Measurements from ENCODE around the gene SDHB. TPM values are rescaled to one million over a fixed set of nuclear protein-coding genes. Genes with fewer than 3 reads are reported as not detected.

The SDHB gene
- total and polyA plus RNA-seq, 10 donors = 49.1 to 132 (median 83.7) TPM

- Histone ChIP-seq H3K4me3 (no peak overlapping the region), H3K27ac (no peak overlapping the region), H3K4me1 (peaks cover 7 to 19% (median 12%) of the 10 kb centered on the region in 6 donors), H3K9me3 (no peaks in the 10 kb centered on the region), H3K36me3 (peaks cover 0 to 76% (median 64%) of the 10 kb centered on the region in 6 donors), H3K27me3 (replicated peaks in 1 of 7) (no peaks in the 10 kb centered on the region)
- DNase-seq = no peak
- intact Hi-C loops (cut with DNase I; ENCODE audit: low total_unique reads) = no loop called here
- WGBS, 5 donors = 85 to 95% (median 94%) methylated on average over 16 to 24 of the region's 24 CpGs
- TF ChIP-seq POLR2A (IDR thresholded peaks at IDR 0.05) (no peak), CTCF (IDR thresholded peaks at IDR 0.05 in 8 of 11, conservative IDR thresholded peaks at IDR 0.05 in 3 of 11) (no peak), POLR2AphosphoS5 (IDR thresholded peaks at IDR 0.05) (no peak)
Measured at GRCh38 chr1:17004466-17005364, 49.1 kb downstream of the SDHB start.

GRCh38 chr1:17002524-17002902 is 51.3 kb downstream of the SDHB start:
- intact Hi-C loops (cut with DNase I; ENCODE audit: low total_unique reads) = no loop called here
- no peaks in the 10 kb centered on the region for H3K27me3 ChIP-seq (replicated peaks in 1 of 7)
- no peaks in the 10 kb centered on the region for H3K9me3 ChIP-seq
- no peak for DNase-seq
- WGBS, 5 donors = 77 to 95% (median 91%) methylated on average over 4 of the region's 4 CpGs
- H3K4me1 ChIP-seq = no peaks in the 10 kb centered on the region
- no peak overlapping the region for H3K27ac ChIP-seq
- H3K4me3 ChIP-seq = no peak overlapping the region
- peaks cover 0 to 98% (median 85%) of the 10 kb centered on the region in 6 donors for H3K36me3 ChIP-seq
- no peak for TF ChIP-seq POLR2A (IDR thresholded peaks at IDR 0.05)

- no peaks in the 10 kb centered on the region for H3K9me3 ChIP-seq
Measured at GRCh38 chr1:17001760-17002523, 51.9 kb downstream of the SDHB start.

GRCh38 chr1:16999863-17000262 is 54.0 kb downstream of the SDHB start:
- DNase-seq = no peak
- no peak overlapping the region for H3K27ac ChIP-seq
- no peak for TF ChIP-seq CTCF (IDR thresholded peaks at IDR 0.05 in 8 of 11, conservative IDR thresholded peaks at IDR 0.05 in 3 of 11)
- peaks cover 0 to 100% (median 93%) of the 10 kb centered on the region in 6 donors for H3K36me3 ChIP-seq
- 83 to 92% (median 91%) methylated on average over 6 to 8 of the region's 8 CpGs for WGBS, 5 donors
- H3K27me3 ChIP-seq (replicated peaks in 1 of 7) = no peaks in the 10 kb centered on the region
- intact Hi-C loops (cut with DNase I; ENCODE audit: low total_unique reads) = no loop called here
- H3K4me1 ChIP-seq = no peaks in the 10 kb centered on the region
- H3K4me3 ChIP-seq = no peak overlapping the region
- H3K9me3 ChIP-seq = no peaks in the 10 kb centered on the region

More at GRCh38 chr1:17001760-17002523, 51.9 kb downstream of the SDHB start:
- intact Hi-C loops (cut with DNase I; ENCODE audit: low total_unique reads) = no loop called here
- Histone ChIP-seq H3K27me3 (replicated peaks in 1 of 7) (no peaks in the 10 kb centered on the region), H3K4me1 (no peaks in the 10 kb centered on the region), H3K27ac (no peak overlapping the region), H3K4me3 (no peak overlapping the region), H3K36me3 (peaks cover 0 to 100% (median 88%) of the 10 kb centered on the region in 6 donors)
- no peak for TF ChIP-seq POLR2A (IDR thresholded peaks at IDR 0.05)
- TF ChIP-seq CTCF (IDR thresholded peaks at IDR 0.05 in 8 of 11, conservative IDR thresholded peaks at IDR 0.05 in 3 of 11) = no peak
- TF ChIP-seq POLR2AphosphoS5 (IDR thresholded peaks at IDR 0.05) = no peak
- no peak for DNase-seq
- WGBS, 5 donors = 90 to 97% (median 95%) methylated on average over 15 to 19 of the region's 19 CpGs

Measured in spleen (tissue), 11 donors.